CD4-positive, alpha-beta memory T cell (primary cell): ENCODE data around the gene PLPP3. TPM values are rescaled to one million over a fixed set of nuclear protein-coding genes. Genes with fewer than 3 reads are reported as not detected.

Source experiments
- CTCF ChIA-PET: fragments of 350-600 bp; sonication (Branson Sonifier 250); formaldehyde crosslinking; loops from one replicate; lab custom pipeline; 2021; ENCODE audit warnings: inconsistent platforms; ENCODE audit not compliant: partially characterized antibody; lab: Charles Lee
- POLR2A ChIA-PET: fragments of 350-600 bp; sonication (Branson Sonifier 250); formaldehyde crosslinking; loops from one replicate; lab custom pipeline; 2021; ENCODE audit not compliant: partially characterized antibody; lab: Charles Lee
- DNase-seq, 5 donors: peaks; one replicate each; pipeline versions ENCODE4 v3.0.0 to v3.0.0-alpha.2; 2020 to 2022; ENCODE audit warnings: mixed read lengths in 1 of 5
- H3K27ac ChIP-seq: one replicate; pipeline ENCODE4 v1.7.0; 2013; ENCODE audit warnings: low read depth, low read length
- H3K27me3 ChIP-seq: 2 replicates; pipeline ENCODE4 v1.7.0; 2013; ENCODE audit warnings: mild to moderate bottlenecking, low read length, moderate library complexity; ENCODE audit not compliant: insufficient read depth
- H3K36me3 ChIP-seq: 2 replicates; pipeline ENCODE4 v1.7.0; 2013; ENCODE audit warnings: mild to moderate bottlenecking, low read length, moderate library complexity; ENCODE audit not compliant: insufficient read depth
- H3K4me1 ChIP-seq: 2 replicates; pipeline ENCODE4 v1.7.0; 2013; ENCODE audit warnings: mild to moderate bottlenecking, low read length, moderate library complexity; ENCODE audit not compliant: insufficient read depth
- H3K4me3 ChIP-seq, 2 donors: one replicate each; pipeline ENCODE4 v1.7.0; 2013; ENCODE audit warnings: low read length in 2 of 2, mild to moderate bottlenecking in 1 of 2
- H3K9me3 ChIP-seq, 2 donors: one replicate each; pipeline ENCODE4 v1.7.0; 2013; ENCODE audit warnings: low read length in 2 of 2, control low read depth in 1 of 2; ENCODE audit not compliant: control insufficient read depth in 1 of 2
- H3K27ac Mint-ChIP-seq, 7 donors: one replicate each; pipeline ENCODE4 v1.8.0; 2020 to 2021; ENCODE audit warnings: mixed read lengths in 7 of 7, mild to moderate bottlenecking in 6 of 7, inconsistent platforms in 3 of 7, moderate library complexity in 3 of 7
- H3K27me3 Mint-ChIP-seq, 2 donors: one replicate each; pipeline ENCODE4 v1.8.0; 2020 to 2021; ENCODE audit warnings: mixed read lengths in 2 of 2
- H3K36me3 Mint-ChIP-seq, 2 donors: one replicate each; pipeline ENCODE4 v1.8.0; 2020 to 2021; ENCODE audit warnings: mixed read lengths in 2 of 2, inconsistent platforms in 1 of 2, mild to moderate bottlenecking in 1 of 2
- H3K4me1 Mint-ChIP-seq, 4 donors: one replicate each; pipeline ENCODE4 v1.8.0; 2020 to 2021; ENCODE audit warnings: mixed read lengths in 4 of 4, mild to moderate bottlenecking in 1 of 4
- H3K4me3 Mint-ChIP-seq, 8 donors: one replicate each; pipeline ENCODE4 v1.8.0; 2020 to 2021; ENCODE audit warnings: mixed read lengths in 8 of 8, mild to moderate bottlenecking in 7 of 8, moderate library complexity in 6 of 8, inconsistent platforms in 3 of 8
- H3K9me3 Mint-ChIP-seq, 8 donors: one replicate each; pipeline ENCODE4 v1.8.0; 2020 to 2021; ENCODE audit warnings: mixed read lengths in 8 of 8, mild to moderate bottlenecking in 5 of 8, inconsistent platforms in 3 of 8, moderate library complexity in 1 of 8
- intact Hi-C: fragments of 100-400 bp; cut with micrococcal nuclease; formaldehyde crosslinking; loops from one replicate; pipeline ENCODE4 v1.15.1; 2023
- polyA plus RNA-seq, 2 donors: library from polyadenylated mRNA; unstranded; fragments of 300-500 nt; fragmentation: Illumina TruSeq; gene quantifications; one replicate each; pipeline ENCODE4 v1.2.3, GENCODE V29; 2021
- total RNA-seq, 2 experiments: library from RNA; stranded (reverse); gene quantifications; one replicate each; pipeline ENCODE4 v1.2.3, GENCODE V29; 2021

The PLPP3 gene
- total and polyA plus RNA-seq, 4 experiments from 2014 or later, result 0.61 to 0.94 TPM; not detected in 2

GRCh38 chr1:56512724-56513494, 66.5 kb downstream of the PLPP3 start:
- H3K36me3 Mint-ChIP-seq, result no peaks in the 10 kb centered on the region
- no peak overlapping the region for H3K4me3 ChIP-seq
- no peaks in the 10 kb centered on the region for H3K36me3 ChIP-seq
- DNase-seq, result no peak
- H3K27ac Mint-ChIP-seq, result no peak overlapping the region
- CTCF ChIA-PET, result no interaction called here
- H3K9me3 ChIP-seq, result no peaks in the 10 kb centered on the region
- no peak overlapping the region for H3K27ac ChIP-seq
- no peaks in the 10 kb centered on the region for H3K27me3 ChIP-seq
- H3K27me3 Mint-ChIP-seq, result peaks cover 0 to 5% of the 10 kb centered on the region in 2 donors
- H3K4me3 Mint-ChIP-seq, result no peak overlapping the region
- intact Hi-C loops, result no loop called here
- H3K4me1 ChIP-seq, result no peaks in the 10 kb centered on the region
- no peaks in the 10 kb centered on the region for H3K4me1 Mint-ChIP-seq
- POLR2A ChIA-PET, result no interaction called here
- H3K9me3 Mint-ChIP-seq, result no peaks in the 10 kb centered on the region

- H3K9me3 Mint-ChIP-seq, result peaks cover 0 to 1% (median 0%) of the 10 kb centered on the region in 8 donors
- no peaks in the 10 kb centered on the region for H3K4me1 ChIP-seq
- no peaks in the 10 kb centered on the region for H3K36me3 ChIP-seq
- no peak overlapping the region for H3K4me3 Mint-ChIP-seq
- no peaks in the 10 kb centered on the region for H3K36me3 Mint-ChIP-seq
- CTCF ChIA-PET, result no interaction called here
- H3K4me1 Mint-ChIP-seq, result peaks cover 0 to 1% (median 0%) of the 10 kb centered on the region in 4 donors
- no peak for DNase-seq
- H3K27ac Mint-ChIP-seq, result no peak overlapping the region
- no peaks in the 10 kb centered on the region for H3K27me3 ChIP-seq
- intact Hi-C loops, result no loop called here
- POLR2A ChIA-PET, result no interaction called here
- no peak overlapping the region for H3K4me3 ChIP-seq
- no peaks in the 10 kb centered on the region for H3K9me3 ChIP-seq
- H3K27me3 Mint-ChIP-seq, result peaks cover 1 to 5% of the 10 kb centered on the region in 2 donors
- no peak overlapping the region for H3K27ac ChIP-seq
These were observed 67.6 kb downstream of the PLPP3 start for GRCh38 chr1:56511766-56512165.

GRCh38 chr1:56511364-56511763, 68.0 kb downstream of the PLPP3 start:
- intact Hi-C loops, result no loop called here
- Mint-ChIP-seq H3K9me3 (peaks cover 0 to 3% (median 0%) of the 10 kb centered on the region in 8 donors), H3K4me3 (no peak overlapping the region), H3K36me3 (no peaks in the 10 kb centered on the region), H3K27ac (no peak overlapping the region), H3K4me1 (peaks cover 0 to 1% (median 0%) of the 10 kb centered on the region in 4 donors), H3K27me3 (peaks cover 1 to 5% of the 10 kb centered on the region in 2 donors)
- no peak for DNase-seq
- Histone ChIP-seq H3K4me3 (no peak overlapping the region), H3K36me3 (no peaks in the 10 kb centered on the region), H3K27ac (no peak overlapping the region), H3K27me3 (no peaks in the 10 kb centered on the region), H3K9me3 (no peaks in the 10 kb centered on the region), H3K4me1 (no peaks in the 10 kb centered on the region)
- POLR2A ChIA-PET, result no interaction called here
- CTCF ChIA-PET, result no interaction called here

GRCh38 chr1:56510642-56511021, 68.7 kb downstream of the PLPP3 start:
- Mint-ChIP-seq H3K27me3 (peaks cover 1 to 5% of the 10 kb centered on the region in 2 donors), H3K27ac (no peak overlapping the region), H3K36me3 (no peaks in the 10 kb centered on the region), H3K9me3 (peaks cover 0 to 3% (median 0%) of the 10 kb centered on the region in 8 donors), H3K4me1 (peaks cover 0 to 1% (median 0%) of the 10 kb centered on the region in 4 donors), H3K4me3 (no peak overlapping the region)
- no peaks in the 10 kb centered on the region for H3K36me3 ChIP-seq
- H3K27me3 ChIP-seq, result no peaks in the 10 kb centered on the region
- H3K9me3 ChIP-seq, result no peaks in the 10 kb centered on the region
- POLR2A ChIA-PET, result no interaction called here
- CTCF ChIA-PET, result no interaction called here
- no peaks in the 10 kb centered on the region for H3K4me1 ChIP-seq
- no peak overlapping the region for H3K4me3 ChIP-seq
- DNase-seq, result no peak
- intact Hi-C loops, result no loop called here
- H3K27ac ChIP-seq, result no peak overlapping the region

GRCh38 chr1:56509713-56510641, 69.4 kb downstream of the PLPP3 start:
- Mint-ChIP-seq H3K27ac (no peak overlapping the region), H3K9me3 (peaks cover 0 to 3% (median 0%) of the 10 kb centered on the region in 8 donors), H3K36me3 (no peaks in the 10 kb centered on the region), H3K4me1 (peaks cover 0 to 1% (median 0%) of the 10 kb centered on the region in 4 donors), H3K27me3 (peaks cover 1 to 5% of the 10 kb centered on the region in 2 donors), H3K4me3 (no peak overlapping the region)
- ChIA-PET POLR2A (no interaction called here), CTCF (interaction anchor here (1.3 kb wide), 1 partner anchor 8 kb away, joined by 3 read pairs; no protein-coding TSS in a partner anchor)
- Histone ChIP-seq H3K9me3 (no peaks in the 10 kb centered on the region), H3K4me1 (no peaks in the 10 kb centered on the region), H3K27me3 (no peaks in the 10 kb centered on the region), H3K4me3 (no peak overlapping the region), H3K27ac (no peak overlapping the region), H3K36me3 (no peaks in the 10 kb centered on the region)
- intact Hi-C loops, result no loop called here
- DNase-seq, result no peak

- Histone ChIP-seq H3K9me3 (no peaks in the 10 kb centered on the region), H3K4me1 (no peaks in the 10 kb centered on the region), H3K27me3 (no peaks in the 10 kb centered on the region), H3K36me3 (no peaks in the 10 kb centered on the region), H3K4me3 (no peak overlapping the region), H3K27ac (no peak overlapping the region)
- Mint-ChIP-seq H3K4me1 (peaks cover 0 to 1% (median 0%) of the 10 kb centered on the region in 4 donors), H3K36me3 (no peaks in the 10 kb centered on the region), H3K27me3 (peaks cover 1 to 5% of the 10 kb centered on the region in 2 donors), H3K27ac (peak overlapping the region in 1 of 7 donors; percentile 53), H3K4me3 (no peak overlapping the region), H3K9me3 (peaks cover 0 to 3% (median 0%) of the 10 kb centered on the region in 8 donors)
- ChIA-PET CTCF (no interaction called here), POLR2A (no interaction called here)
- intact Hi-C loops, result no loop called here
- DNase-seq, result no peak
These were observed 70.8 kb downstream of the PLPP3 start for GRCh38 chr1:56508523-56508983.

GRCh38 chr1:56507925-56508522, 71.3 kb downstream of the PLPP3 start:
- no peaks in the 10 kb centered on the region for H3K4me1 ChIP-seq
- H3K4me3 ChIP-seq, result no peak overlapping the region
- ChIA-PET CTCF (no interaction called here), POLR2A (no interaction called here)
- Mint-ChIP-seq H3K27ac (no peak overlapping the region), H3K9me3 (peaks cover 0 to 3% (median 0%) of the 10 kb centered on the region in 8 donors), H3K4me3 (no peak overlapping the region), H3K27me3 (peaks cover 1 to 3% of the 10 kb centered on the region in 2 donors), H3K4me1 (peaks cover 0 to 1% (median 0%) of the 10 kb centered on the region in 4 donors), H3K36me3 (no peaks in the 10 kb centered on the region)
- no peak overlapping the region for H3K27ac ChIP-seq
- no peaks in the 10 kb centered on the region for H3K9me3 ChIP-seq
- intact Hi-C loops, result no loop called here
- no peaks in the 10 kb centered on the region for H3K27me3 ChIP-seq
- no peaks in the 10 kb centered on the region for H3K36me3 ChIP-seq
- DNase-seq, result no peak
